Right lung (tissue), 5 donors: ENCODE results near the gene NFKBIE. TPM values are rescaled to one million over a fixed set of nuclear protein-coding genes. Genes with fewer than 3 reads are reported as not detected.

Experiments used
- DNase-seq, 2 donors: peaks; one replicate each; pipeline ENCODE4 v3.0.0-alpha.2; 2013
- polyA plus RNA-seq, 5 donors: library from polyadenylated mRNA; unstranded; fragments of 120-200 nt; gene quantifications; one replicate each; pipeline versions ENCODE4 v1.2.1 to v1.2.3, GENCODE V29; 2013; ENCODE audit warnings: inconsistent platforms in 1 of 5, low replicate concordance in 1 of 5; ENCODE audit not compliant: insufficient read length in 5 of 5, insufficient read depth in 1 of 5

Gene NFKBIE
- polyA plus RNA-seq, 5 donors: 7.2 to 10.1 (median 8.5) TPM

DNA sequence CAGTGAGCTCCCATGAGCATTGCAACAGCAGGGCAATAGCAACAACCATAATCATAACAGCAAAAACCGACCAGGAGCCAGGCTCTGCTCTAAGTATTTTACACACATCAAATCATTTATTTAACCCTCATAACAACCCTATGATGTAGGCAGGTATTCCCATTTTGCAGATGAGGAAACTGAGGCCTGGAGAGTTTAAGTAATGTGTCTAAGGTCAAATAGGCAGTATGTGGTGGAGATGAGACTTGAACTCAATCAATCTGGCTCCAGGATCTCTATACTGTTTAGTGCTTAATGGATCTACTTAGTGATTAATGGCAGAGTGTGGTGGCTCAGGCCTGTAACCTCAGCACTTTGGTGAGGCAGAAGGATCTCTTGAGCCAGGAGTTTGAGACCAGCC is 8.3 kb upstream of the NFKBIE start:
- no peak for DNase-seq

DNA sequence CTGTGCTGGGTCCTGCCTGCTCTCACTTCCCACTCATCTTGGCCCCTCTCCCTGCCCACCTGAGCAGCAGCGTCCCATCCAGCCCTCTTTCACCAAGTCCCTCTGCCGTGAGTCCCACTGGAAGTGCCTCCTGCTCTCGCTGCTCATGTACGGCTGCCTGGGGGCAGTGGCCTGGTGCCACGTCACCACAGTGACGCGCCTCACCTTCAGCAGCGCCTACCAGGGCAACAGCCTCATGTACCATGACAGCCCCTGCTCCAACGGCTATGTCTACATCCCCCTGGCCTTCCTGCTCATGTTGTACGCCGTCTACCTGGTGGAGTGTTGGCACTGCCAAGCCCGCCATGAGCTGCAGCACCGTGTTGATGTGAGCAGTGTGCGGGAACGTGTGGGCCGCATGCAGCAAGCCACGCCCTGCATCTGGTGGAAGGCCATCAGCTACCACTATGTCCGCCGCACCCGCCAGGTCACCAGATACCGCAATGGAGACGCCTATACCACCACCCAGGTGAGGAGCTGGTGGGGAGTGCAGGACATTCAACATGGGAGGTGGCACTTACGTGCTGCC is 7.7 kb upstream of the NFKBIE start:
- DNase-seq: no peak

DNA sequence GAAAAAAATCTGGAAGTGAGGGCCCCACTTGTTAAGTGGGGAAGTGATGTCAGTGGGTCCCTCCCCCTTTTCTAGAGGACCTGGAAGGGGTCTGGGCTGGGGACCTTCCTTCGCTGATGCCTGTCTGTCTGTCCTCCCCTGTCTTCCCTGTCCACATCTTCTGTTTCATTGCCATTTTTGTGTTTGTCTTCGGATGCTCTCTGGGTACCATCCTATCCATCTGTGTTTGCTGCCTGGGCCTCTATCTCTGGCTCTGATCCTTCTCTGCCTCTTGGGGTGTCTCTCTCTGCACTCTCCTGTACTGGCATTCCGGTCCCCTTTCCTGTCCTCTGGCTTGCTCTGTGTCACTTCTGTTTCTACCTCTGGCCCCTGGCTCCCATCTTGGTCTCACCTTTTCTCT is 7.2 kb upstream of the NFKBIE start:
- DNase-seq: no peak

- DNase-seq: no peak
Observed at GRCh38 chr6:44271914-44272313, 6.6 kb upstream of the NFKBIE start.

GRCh38 chr6:44271406-44271723 is 6.0 kb upstream of the NFKBIE start:
- DNase-seq: no peak

GRCh38 chr6:44270526-44271405 is 5.4 kb upstream of the NFKBIE start:
- no peak for DNase-seq

- no peak for DNase-seq
Observed at GRCh38 chr6:44269921-44270525, 4.7 kb upstream of the NFKBIE start, which contains the start of gene TMEM151B. TMEM151B (plus strand) TSS chr6:44270450; CDS start chr6:44270743, 293 bp downstream.

- no peak for DNase-seq
Observed at GRCh38 chr6:44269178-44269920, 4.0 kb upstream of the NFKBIE start.

GRCh38 chr6:44268095-44268628 is 2.8 kb upstream of the NFKBIE start:
- DNase-seq: no peak

DNA sequence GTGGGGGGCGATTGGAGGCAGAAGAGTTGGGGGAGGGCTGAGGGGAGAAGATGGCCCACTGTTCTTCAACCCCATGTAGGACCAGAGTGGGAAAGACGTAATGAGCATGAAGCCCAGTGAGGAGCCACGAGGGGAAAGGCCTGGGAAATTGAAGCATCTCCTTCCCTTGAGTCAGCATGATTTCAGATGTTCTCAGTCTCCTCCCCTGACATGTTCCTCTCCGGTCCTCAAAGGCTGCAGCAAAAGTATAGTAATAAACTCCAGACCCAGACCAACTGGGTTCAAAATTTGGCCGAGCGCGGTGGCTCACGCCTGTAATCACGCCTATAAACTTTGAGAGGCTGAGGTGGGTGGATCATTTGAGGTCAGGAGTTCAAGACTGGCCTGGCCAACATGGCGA is 1.9 kb upstream of the NFKBIE start:
- no peak for DNase-seq

DNA sequence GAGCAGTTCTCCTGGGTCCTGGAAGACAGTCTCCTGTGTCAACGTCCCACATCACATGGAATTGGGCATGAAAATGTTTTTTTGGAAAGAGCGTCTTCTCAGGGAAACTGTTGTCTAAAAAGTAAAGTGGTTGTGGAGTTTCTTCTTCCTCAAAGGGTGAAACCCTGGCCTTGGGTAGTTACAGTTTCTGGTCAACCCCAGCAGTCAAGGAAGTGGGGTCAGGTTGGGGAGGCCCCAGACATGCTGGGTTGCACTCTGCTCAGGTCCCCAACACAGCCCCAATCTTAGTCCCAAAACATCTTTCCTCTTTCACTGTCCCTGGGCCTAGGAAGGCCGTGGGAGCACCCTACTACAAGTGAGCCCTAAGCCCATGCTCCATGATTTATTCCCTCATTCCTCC is 996 bp upstream of the NFKBIE start:
- DNase-seq: no peak

GRCh38 chr6:44265722-44266233 is 427 bp upstream of the NFKBIE start:
- DNase-seq: no peak

DNA sequence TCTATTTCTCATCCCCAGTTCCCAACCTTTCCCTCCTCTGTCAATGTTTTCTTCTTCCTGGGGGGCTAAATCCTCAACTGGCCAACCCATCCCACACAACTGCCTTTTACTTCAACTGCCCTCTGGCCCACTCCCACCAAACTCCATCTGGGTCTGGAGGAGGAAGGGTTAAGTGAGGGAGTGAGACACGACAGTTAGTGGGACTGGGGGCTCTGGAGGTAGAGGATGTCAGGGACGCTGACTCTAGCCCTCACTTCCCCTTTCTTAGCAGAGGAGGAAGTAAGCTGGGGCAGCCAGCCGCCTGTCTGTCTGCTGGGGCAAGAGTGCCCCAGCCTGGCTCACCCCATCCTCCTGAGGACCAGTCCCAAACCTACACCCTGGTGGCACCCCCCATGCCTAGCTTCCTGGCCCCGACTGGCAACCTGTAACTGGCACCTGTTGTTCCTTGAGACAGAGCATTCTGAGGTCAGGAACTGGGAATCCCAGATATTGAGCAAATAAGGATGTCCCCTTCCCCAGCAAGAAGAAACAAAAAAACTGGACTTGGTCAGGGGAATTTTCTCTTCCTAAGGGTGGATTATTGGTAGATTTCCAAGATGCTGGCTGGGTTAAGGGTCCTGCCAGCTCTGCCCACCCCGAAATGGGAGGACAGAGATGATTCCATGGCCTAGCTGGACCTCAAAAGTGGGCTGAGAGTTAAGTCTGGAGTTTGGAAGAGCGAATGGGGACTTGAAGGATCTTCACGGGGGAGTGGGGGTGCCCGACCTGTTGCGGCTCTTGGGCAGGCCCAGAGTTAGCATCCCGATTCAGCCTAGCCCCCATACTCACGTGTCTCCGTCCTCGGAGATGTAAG is 971 bp downstream of the NFKBIE start:
- DNase-seq: no peak

GRCh38 chr6:44263354-44264100 is 1.8 kb downstream of the NFKBIE start:
- no peak for DNase-seq

- DNase-seq: no peak
Observed at GRCh38 chr6:44262467-44263353, 2.6 kb downstream of the NFKBIE start.

DNA sequence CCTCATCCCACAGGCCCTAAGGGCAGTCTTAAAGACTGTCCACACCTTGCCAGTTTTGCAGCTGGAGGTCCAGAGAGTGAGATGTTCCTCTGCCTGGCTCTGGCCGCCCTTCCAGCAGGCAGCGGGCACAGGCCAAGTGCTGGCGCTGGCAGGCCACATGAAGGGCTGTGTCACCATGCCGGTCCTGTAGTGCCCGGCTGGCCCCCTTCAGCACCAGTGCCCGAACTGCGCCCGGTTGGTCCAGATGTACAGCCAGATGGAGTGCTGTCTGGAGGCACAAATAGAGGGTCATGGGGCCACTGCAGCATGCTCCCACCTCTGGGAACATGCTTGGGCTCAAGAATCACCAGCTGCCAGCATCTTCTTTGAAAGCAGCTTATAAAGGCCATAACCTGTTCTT is 3.8 kb downstream of the NFKBIE start:
- no peak for DNase-seq

- DNase-seq: no peak
Observed at GRCh38 chr6:44260451-44261297, 4.7 kb downstream of the NFKBIE start.

- no peak for DNase-seq
Observed at GRCh38 chr6:44260011-44260410, 5.3 kb downstream of the NFKBIE start.
